AG09309 (cell line): ENCODE data around the gene RHOBTB3.
"Not testable (repeated sequence)": the region's sequence is repeated elsewhere in the genome, so short reads cannot be mapped to it uniquely, and the experiment has no call there.

Source experiments
- DNase-seq: peaks from one replicate; pipeline ENCODE4 v3.0.0-alpha.2; 2010; ENCODE audit warnings: low read depth
- H3K4me3 ChIP-seq: 2 replicates; pipeline ENCODE4 v1.5.1; 2011; ENCODE audit warnings: mild to moderate bottlenecking, low read depth, low read length, moderate library complexity; ENCODE audit not compliant: control insufficient read depth
- CTCF ChIP-seq: IDR thresholded peaks from 2 replicates; pipeline ENCODE4 v1.5.1; 2011; ENCODE audit warnings: mild to moderate bottlenecking, low read depth, low read length, inconsistent platforms; ENCODE audit not compliant: insufficient read depth, control insufficient read depth; ENCODE audit errors: missing control alignments

Gene RHOBTB3

DNA sequence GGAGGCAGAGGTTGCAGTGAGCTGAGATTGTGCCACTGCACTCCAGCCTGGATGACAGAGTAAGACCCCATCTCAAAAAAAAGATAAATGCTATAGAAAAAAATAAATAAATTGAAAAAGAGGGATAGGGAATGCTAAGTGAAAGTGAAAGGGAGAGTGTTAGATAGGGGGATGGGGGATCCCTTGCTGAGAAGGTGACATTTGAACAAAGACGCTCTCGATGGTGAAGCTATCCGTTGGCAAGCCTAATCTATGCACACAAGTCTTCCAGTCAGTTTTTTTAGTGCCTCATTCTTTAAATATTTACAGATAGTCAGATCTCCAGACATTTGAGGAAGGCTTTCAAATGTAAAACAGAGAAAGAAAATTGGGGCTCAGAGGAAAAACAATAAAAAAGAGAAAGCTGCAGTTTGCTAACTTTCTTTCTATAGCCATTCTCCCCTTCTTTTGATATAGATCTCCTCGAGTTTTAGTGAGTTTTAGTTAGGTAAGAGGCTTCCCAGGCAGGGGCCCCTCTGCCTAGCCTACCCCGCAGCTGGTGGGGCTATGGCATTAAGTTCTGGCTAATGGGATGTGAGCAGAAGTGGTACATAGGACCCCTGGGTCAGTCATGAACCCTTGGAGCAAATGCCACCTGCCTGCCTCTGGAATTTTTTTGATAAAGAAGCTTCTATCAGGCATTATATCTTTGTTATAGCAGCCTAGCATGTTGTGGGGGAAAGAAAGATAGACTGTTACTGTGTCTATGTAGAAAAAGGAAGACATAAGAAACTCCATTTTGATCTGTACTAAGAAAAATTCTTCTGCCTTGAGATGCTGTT is 79.4 kb downstream of the RHOBTB3 start:
- no peak for DNase-seq
- TF ChIP-seq CTCF = no peak
- no peak overlapping the region for H3K4me3 ChIP-seq

DNA sequence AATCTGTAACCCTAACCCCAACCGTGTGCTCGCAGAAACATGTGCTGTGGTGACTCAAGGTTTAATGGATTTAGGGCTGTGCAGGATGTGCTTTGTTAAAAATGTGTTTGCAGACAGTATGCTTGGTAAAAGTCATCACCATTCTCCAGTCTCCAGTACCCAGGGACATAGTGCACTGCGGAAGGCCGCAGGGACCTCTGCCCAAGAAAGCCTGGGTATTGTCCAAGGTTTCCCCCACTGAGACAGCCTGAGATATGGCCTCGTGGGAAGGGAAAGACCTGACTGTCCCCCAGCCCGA is 79.9 kb downstream of the RHOBTB3 start:
- DNase-seq, H3K4me3 ChIP-seq: not testable (repeated sequence)

- DNase-seq, H3K4me3 ChIP-seq: not testable (repeated sequence)
Observed at GRCh38 chr5:95811461-95812073, 80.4 kb downstream of the RHOBTB3 start.

DNA sequence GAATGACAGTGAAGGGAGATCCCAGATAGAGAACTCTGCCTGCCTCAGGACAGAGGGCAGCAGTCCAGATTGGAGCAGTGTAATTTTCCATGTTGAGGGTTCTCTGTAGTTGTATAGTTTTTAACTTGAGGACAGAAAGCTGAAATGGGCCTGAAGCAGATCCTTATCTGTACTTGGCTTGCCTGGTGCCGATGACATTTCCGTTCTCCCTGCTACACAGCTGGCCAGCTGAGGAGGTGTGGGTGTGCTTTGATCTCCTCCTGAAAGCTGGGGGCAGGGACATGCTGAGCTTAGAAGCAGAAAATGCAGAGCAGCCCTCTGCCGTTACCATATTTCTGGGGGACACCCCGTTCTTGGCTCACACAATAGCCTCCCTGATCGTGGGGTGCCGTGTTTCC is 80.9 kb downstream of the RHOBTB3 start:
- no peak for DNase-seq
- TF ChIP-seq CTCF = no peak

GRCh38 chr5:95813035-95813434 is 81.9 kb downstream of the RHOBTB3 start:
- not testable (repeated sequence) for DNase-seq, H3K4me3 ChIP-seq

More for the DNA sequence above, 80.9 kb downstream of the RHOBTB3 start:
- no peak overlapping the region for H3K4me3 ChIP-seq

GRCh38 chr5:95815155-95815729 is 84.1 kb downstream of the RHOBTB3 start:
- no peak for TF ChIP-seq CTCF
- DNase-seq = no peak
- no peak overlapping the region for H3K4me3 ChIP-seq

DNA sequence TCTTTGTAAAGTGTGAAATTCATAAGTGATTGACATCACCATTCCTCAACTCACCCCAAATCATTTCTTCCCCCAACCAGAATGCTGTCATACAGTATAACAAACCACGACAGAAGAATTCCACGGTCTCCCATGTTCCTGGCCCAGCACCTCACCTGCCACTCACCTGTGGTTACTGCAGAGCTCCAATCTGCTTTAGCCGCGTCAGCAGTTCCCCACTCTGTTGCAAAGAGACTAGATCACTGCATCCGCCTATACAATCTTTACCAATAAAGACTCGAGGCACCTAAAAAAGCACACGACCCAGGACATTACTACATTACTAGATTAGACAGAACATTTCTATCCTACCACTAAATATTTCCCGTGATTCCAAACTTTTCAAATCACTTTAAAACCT is 85.2 kb downstream of the RHOBTB3 start:
- TF ChIP-seq CTCF = no peak
- no peak for DNase-seq
- no peak overlapping the region for H3K4me3 ChIP-seq

DNA sequence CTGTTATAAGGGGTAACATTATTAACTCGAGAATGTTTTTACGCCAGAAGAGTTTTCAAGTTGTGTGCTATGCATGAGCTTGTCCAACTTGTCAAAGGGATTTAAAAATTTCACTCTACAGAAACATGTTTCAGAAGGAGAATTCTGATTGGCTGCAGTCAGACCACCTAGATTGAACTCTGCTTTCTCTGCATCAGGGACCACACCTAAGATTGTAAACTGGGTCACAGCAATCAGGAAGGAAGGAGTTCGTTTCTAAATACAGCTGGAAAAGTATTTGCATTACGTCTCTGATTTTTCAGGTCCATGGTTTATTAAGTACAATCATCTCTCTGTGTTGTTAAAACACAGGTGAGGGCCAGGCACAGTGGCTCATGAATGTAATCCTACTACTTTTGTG is 85.6 kb downstream of the RHOBTB3 start:
- no peak for TF ChIP-seq CTCF
- H3K4me3 ChIP-seq = no peak overlapping the region
- no peak for DNase-seq
